Measurements from ENCODE around the gene ANKRD40.
"Not testable (repeated sequence)": the region's sequence is repeated elsewhere in the genome, so short reads cannot be mapped to it uniquely, and the experiment has no call there.

ANKRD40 gene, protein sequence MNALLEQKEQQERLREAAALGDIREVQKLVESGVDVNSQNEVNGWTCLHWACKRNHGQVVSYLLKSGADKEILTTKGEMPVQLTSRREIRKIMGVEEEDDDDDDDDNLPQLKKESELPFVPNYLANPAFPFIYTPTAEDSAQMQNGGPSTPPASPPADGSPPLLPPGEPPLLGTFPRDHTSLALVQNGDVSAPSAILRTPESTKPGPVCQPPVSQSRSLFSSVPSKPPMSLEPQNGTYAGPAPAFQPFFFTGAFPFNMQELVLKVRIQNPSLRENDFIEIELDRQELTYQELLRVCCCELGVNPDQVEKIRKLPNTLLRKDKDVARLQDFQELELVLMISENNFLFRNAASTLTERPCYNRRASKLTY

GRCh38 chr17:50707289-50708049, at the start of gene ANKRD40:
ANKRD40 (minus strand) TSS chr17:50707914; CDS start chr17:50707654, 260 bp downstream.
- DNase-seq (ENCODE audit: low read depth), result peak; percentile 90

- no peak for DNase-seq (ENCODE audit: low read depth)
These were observed 46.8 kb upstream of the ANKRD40 start for GRCh38 chr17:50754521-50754920.

DNA sequence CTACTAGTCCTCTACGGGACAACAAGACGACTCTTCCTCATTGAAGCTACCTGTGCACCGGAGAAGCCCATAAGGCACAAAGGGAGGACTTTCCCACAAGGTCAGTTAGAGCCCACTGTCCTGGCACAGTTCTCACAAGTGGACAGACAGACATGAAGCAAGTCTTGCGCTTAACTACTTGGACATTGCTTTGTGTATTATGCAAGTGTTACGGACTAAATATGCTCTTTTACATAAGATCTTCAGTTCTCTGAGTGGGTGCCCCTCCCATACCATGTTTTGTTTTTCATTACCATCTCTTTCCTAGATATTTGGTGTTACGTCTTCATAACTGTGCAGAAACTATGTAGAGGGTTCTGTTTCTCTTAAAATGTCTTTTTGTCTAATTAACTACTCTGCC, 41.5 kb upstream of the ANKRD40 start:
- DNase-seq (ENCODE audit: low read depth), result no peak

- DNase-seq (ENCODE audit: low read depth), result no peak
These were observed 37.9 kb upstream of the ANKRD40 start for GRCh38 chr17:50745631-50746030.

GRCh38 chr17:50739098-50739497, 31.4 kb upstream of the ANKRD40 start:
- no peak for DNase-seq (ENCODE audit: low read depth)

DNA sequence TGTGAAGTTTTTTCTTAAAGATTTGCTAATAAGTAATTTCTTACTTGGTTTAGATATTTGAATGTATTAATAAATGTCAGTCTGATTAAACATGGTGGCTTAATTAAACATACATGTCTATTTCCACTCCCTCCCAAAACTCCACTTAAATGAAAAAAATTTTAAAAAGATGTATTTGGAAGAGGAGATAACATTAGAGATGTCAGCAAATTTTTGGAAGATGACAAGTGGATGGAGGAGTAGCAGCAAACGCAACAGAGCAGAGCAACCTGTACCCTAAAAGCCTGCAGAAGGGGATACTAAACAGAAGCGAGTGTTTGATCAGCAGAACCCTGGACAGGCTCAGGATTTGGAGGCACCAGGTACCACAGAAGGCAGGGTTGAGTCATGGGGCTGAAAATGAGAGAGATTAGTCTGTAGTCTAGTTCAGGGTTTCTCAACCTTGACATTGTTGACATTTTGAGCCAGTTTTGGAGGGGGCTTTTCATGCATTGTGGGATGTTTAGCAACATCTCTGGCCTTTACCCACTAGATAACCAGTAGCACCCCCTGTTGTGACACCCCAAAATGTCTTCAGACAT, 29.5 kb upstream of the ANKRD40 start:
- peak; percentile 70 for DNase-seq (ENCODE audit: low read depth)

DNA sequence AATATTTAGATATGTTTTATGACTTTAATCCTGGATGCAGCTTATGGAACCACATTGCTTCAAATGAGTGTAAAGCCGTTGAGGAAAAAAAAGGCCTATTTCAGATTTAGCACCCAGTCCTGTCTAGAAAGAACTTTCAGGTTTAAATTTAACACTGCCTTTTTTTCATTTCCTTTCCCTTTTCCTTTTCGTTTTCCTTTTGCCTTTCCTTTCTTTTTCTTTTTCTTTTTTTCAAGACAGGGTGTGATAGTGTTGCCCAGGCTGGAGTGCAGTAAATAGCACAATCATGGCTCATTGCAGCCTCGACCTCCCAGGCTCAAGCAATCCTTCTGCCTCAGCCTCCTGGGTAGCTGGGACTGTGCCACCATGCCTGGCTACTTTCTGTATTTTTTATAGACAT, 27.6 kb upstream of the ANKRD40 start:
- DNase-seq (ENCODE audit: low read depth), result no peak

DNA sequence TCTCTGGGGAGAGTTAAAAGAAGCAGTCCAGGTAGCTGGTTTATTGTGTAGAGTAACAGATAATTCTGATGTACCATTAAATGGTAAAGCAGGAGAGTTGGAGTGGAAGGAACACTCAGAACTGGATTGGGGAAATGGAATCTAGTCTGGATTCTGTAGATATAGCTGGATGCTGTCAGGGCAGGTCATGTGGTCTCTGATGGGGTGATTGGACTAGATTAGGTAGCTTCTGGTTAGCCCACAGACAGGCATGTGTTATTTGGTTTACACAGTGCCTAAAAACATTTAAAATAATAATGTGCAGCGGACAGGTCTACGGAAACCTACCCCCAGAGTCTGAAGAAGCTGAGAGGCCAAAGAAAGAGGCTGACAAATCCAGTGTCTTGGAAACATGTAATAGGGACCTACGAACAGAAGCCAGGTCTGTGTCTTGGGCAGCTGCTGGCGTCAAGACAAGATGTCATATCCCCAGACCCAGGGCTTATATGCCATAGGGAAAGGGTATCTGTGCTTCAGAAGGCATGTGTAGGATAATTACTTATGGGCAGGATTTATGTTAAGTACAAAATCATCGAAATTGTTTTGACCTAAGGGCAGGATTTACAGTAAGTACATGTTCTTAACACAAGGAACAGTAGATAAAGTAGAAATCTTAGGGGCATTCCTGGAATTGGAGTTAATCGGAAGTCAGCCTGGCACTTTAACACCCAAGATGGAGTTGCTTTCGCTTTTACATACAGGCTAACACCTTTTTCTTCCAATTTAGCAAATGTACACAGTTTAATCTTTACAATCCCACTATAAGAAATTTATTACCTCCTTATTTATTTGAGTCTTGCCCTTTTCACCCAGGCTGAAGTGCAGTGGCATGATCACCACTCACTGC, 24.1 kb upstream of the ANKRD40 start:
- peak; percentile 35 for DNase-seq (ENCODE audit: low read depth)

DNA sequence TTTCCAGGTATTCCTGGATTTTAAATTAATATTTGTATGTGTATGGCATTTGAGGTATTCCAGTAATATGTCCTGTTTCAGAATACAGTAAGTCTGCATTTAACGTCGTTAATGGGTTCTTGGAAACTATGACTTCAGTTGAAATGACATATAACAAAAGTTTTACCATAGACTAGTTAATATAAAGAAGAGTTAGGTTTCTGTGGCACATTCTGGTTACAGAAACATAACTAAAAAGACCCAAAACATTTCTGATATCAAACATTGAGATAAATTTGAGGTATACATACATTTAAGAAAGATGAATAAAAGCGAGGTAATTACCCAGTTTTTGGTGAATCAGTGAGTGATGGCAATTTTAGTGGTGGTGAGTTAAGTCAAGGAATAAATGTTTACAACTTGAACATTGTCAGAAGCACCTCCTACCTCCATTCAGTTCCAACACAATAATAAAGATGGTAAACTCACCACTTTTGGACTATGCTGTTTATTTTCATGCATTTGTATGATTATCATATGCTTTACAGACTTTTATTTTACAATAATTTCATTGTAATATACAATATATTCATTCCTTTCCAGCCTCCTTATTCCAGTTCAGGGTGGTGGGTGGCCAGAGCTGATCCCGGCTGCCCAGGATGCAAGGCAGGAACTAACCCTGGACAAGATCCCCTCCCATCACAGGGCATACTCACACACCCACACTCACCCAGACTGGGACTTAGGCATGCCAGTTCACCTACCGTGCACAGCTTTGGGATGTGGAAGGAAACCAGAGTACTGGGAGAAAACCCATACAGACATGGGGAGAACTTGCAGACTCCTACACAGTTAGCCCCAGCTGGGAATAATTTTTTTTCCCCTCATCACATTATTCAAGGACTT, 21.4 kb upstream of the ANKRD40 start:
- DNase-seq (ENCODE audit: low read depth), result no peak

- no peak for DNase-seq (ENCODE audit: low read depth)
These were observed 20.4 kb upstream of the ANKRD40 start for GRCh38 chr17:50728112-50728429.

DNA sequence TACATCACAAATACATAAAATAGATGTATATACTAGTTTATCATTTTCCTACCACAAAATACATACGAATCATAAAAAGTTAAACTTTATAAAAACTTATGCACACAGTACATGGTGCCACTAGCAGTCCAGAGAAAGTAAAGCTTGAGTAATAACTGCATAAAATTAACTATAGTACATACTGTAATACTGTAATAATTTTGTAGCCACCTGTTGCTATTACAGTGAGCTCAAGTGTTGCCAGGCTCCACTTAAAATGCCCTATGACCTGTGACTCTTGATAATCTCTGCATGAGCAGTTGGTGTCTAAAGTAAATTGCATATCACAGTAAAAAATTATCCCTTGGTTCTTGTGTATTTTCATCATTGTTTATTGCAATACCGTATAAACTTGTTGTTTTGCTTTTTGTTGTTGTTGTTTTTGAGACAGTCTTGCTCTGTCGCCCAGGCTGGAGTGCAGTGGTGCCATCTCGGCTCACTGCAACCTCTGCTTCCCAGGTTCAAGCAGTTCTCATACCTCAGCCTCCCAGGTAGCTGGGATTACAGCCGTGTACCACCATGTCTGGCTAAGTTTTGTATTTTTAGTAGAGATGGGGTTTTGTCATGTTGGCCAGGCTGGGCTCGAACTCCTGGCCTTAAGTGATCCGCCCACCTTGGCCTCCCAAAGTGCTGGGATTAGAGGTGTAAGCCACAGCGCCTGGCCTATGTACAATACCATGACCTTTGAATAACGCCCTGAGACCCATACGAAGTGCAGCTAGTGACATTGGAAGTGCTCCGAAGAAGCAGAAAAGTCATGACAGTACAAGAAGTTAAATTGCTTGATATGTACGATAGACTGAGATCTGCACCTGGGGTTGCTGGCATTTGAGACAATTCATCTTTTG, 18.3 kb upstream of the ANKRD40 start:
- DNase-seq (ENCODE audit: low read depth), result no peak

DNA sequence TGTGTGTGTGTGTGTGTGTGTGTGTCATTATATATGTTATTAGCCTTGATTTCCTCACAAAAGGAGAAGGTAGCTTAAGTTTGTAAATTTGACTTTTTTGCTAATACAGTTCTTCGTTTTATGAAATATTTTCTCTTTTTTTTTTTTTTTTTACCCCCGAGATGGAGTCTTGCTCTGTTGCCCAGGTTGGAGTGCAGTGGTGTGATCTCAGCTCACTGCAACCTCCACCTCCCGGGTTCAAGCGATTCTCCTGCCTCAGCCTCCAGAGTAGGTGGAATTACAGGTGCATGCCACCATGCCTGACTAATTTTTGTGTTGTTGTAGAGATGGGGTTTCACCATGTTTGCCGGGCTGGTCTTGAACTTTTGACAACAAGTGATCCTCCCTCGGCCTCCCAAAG, 16.9 kb upstream of the ANKRD40 start:
- not testable (repeated sequence) for DNase-seq (ENCODE audit: low read depth)

DNA sequence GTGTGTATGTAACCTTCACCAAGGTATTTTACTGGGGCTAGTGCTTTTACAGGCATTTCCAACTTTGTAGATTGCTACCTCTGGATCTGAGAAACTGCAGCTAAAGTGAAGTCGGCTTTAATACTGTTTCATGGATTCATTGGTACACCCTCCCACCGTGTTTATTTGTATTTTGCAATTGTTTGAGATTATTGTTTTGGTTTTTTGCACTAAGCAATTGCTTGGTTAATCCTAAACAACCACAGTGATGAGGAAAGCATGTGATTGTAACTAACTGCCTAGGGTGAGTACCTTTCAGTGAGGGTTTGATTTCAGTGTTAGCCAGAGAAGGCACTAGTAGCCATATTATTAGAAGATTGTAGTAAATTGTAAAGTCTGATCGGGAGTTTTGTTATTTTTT, 15.0 kb upstream of the ANKRD40 start:
- DNase-seq (ENCODE audit: low read depth), result peak; percentile 35

DNA sequence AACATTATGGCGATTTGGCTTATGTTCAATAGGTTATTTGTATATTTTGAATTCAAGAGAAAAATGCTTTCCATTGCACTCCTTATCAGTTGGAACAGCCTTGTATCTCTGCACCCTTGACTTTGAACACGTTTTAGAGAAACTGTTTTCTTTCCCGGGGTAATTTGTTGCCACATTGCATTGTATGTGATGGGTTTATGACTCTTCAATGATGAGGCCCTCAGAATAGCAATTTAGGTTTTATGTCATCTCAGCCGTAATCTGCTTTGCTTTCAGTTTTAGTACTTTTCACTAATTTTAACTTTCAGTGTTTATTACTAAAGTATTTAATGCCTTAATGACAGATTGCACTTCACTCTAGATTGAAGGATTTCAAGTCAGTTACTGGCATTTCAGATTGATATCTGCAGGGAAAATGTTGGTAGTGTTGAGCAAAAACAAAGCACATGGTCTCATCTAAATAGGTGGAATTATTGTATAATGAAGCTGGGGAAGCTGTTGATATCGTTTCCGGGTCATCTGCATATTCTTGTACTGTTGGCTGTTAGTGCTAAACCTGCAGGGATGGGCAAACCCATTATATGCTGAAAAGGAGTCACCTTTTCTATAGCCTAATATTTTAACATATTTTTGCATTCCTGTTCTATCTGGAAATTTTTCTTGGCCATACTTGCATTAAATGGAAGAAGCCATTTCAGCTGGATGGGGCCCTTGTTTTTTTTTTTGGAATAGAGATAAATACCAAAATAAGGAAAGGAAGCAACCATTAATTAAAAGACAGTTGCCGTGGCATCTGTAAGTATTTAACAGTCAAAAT, 13.7 kb upstream of the ANKRD40 start:
- DNase-seq (ENCODE audit: low read depth), result peak; percentile 9

- no peak for DNase-seq (ENCODE audit: low read depth)
These were observed 12.4 kb upstream of the ANKRD40 start for GRCh38 chr17:50719924-50720794.

DNA sequence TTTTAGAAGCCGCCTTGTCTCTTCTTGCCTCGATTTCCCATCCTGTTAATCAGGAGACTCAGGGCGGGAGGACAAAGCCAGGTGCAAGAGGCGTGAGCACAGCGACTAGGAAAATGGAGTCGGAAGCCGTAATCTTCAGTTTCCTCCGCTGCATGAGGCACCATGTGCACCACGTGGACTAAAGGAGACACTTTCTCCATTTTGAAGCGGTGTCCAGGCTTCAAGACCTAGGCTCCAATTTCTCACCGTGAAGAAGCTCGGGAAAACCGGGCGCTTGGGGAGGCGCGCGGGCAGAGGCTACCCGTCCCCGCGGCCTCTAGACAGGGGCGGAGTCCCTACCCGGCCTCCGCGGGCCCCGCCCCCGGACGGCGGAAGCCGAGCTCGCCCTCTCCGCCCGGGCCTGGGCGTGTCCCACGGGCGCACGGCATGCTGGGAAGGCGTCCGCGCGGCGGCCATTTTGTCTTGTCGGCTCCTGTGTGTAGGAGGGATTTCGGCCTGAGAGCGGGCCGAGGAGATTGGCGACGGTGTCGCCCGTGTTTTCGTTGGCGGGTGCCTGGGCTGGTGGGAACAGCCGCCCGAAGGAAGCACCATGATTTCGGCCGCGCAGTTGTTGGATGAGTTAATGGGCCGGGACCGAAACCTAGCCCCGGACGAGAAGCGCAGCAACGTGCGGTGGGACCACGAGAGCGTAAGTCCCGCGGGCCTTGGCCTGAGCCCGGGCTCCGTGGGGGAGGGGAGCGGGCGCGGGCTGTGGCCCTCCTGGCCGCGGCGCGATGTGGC, 11.6 kb upstream of the ANKRD40 start, which contains the start of gene LUC7L3:
Gene LUC7L3 (plus strand): TSS at position 460 of the 780 bp plus-strand sequence. CDS start 130 bp downstream, at position 590.
- DNase-seq (ENCODE audit: low read depth), result peak; percentile 90

- peak; percentile 92 for DNase-seq (ENCODE audit: low read depth)
These were observed 7.8 kb upstream of the ANKRD40 start for GRCh38 chr17:50715471-50715870.

Data from amniotic epithelial cell (primary cell).